Parathyroid adenoma (tissue), 2 donors: ENCODE results near the gene MEIS1.

Experiments
- H2AFZ ChIP-seq: fragments of 300-600 bp; sonication (generic); one replicate; pipeline ENCODE4 v1.7.0; 2017; ENCODE audit warnings: antibody characterized with exemption, mild to moderate bottlenecking
- H3K27ac ChIP-seq: fragments of 300-600 bp; sonication (generic); one replicate; pipeline ENCODE4 v1.7.0; 2017
- H3K27me3 ChIP-seq: fragments of 300-600 bp; sonication (generic); one replicate; pipeline ENCODE4 v1.7.0; 2017; ENCODE audit warnings: low read length; ENCODE audit not compliant: control insufficient read depth, insufficient read depth
- H3K36me3 ChIP-seq: fragments of 300-600 bp; sonication (generic); one replicate; pipeline ENCODE4 v1.7.0; 2017; ENCODE audit warnings: low read length; ENCODE audit not compliant: control insufficient read depth, insufficient read depth
- H3K4me1 ChIP-seq: fragments of 300-600 bp; sonication (generic); one replicate; pipeline ENCODE4 v1.7.0; 2017; ENCODE audit warnings: control low read depth
- H3K4me2 ChIP-seq: fragments of 300-600 bp; sonication (generic); one replicate; pipeline ENCODE4 v1.7.0; 2017; ENCODE audit warnings: low read length
- H3K4me3 ChIP-seq: fragments of 300-600 bp; sonication (generic); one replicate; pipeline ENCODE4 v1.7.0; 2017; ENCODE audit warnings: low read depth, low read length
- H3K79me2 ChIP-seq: fragments of 300-600 bp; sonication (generic); one replicate; pipeline ENCODE4 v1.7.0; 2017; ENCODE audit warnings: control low read depth
- H3K9ac ChIP-seq: fragments of 300-600 bp; sonication (generic); one replicate; pipeline ENCODE4 v1.7.0; 2017; ENCODE audit warnings: mild to moderate bottlenecking
- H3K9me3 ChIP-seq: fragments of 300-600 bp; sonication (generic); one replicate; pipeline ENCODE4 v1.7.0; 2017; ENCODE audit warnings: low read length; ENCODE audit not compliant: control insufficient read depth
- CTCF ChIP-seq: fragments of 300-600 bp; sonication (generic); IDR thresholded peaks from one replicate; pipeline ENCODE4 v1.7.0; 2017; ENCODE audit warnings: antibody characterized with exemption, mild to moderate bottlenecking
- donor health status: primary hyperparathyroidism.

Gene MEIS1

GRCh38 chr2:66585587-66585986 is 150.7 kb downstream of the MEIS1 start:
- Histone ChIP-seq H3K27ac (no peak overlapping the region), H3K27me3 (peaks cover 4% of the 10 kb centered on the region), H3K4me1 (no peaks in the 10 kb centered on the region), H2AFZ (no peak overlapping the region), H3K4me2 (no peak overlapping the region), H3K36me3 (no peaks in the 10 kb centered on the region), H3K4me3 (no peak overlapping the region), H3K79me2 (no peaks in the 10 kb centered on the region), H3K9ac (no peak overlapping the region), H3K9me3 (no peaks in the 10 kb centered on the region)
- TF ChIP-seq CTCF = no peak

GRCh38 chr2:66587216-66587615 is 152.3 kb downstream of the MEIS1 start:
- Histone ChIP-seq H3K79me2 (no peaks in the 10 kb centered on the region), H3K27me3 (no peaks in the 10 kb centered on the region), H3K27ac (no peak overlapping the region), H3K4me1 (no peaks in the 10 kb centered on the region), H3K36me3 (no peaks in the 10 kb centered on the region), H3K4me2 (no peak overlapping the region), H3K9me3 (no peaks in the 10 kb centered on the region), H3K9ac (no peak overlapping the region), H2AFZ (no peak overlapping the region), H3K4me3 (no peak overlapping the region)
- no peak for TF ChIP-seq CTCF

GRCh38 chr2:66594001-66594400 is 159.1 kb downstream of the MEIS1 start:
- H3K27ac ChIP-seq = no peak overlapping the region
- no peaks in the 10 kb centered on the region for H3K9me3 ChIP-seq
- H3K36me3 ChIP-seq = no peaks in the 10 kb centered on the region
- H3K27me3 ChIP-seq = no peaks in the 10 kb centered on the region
- H3K79me2 ChIP-seq = no peaks in the 10 kb centered on the region
- no peak overlapping the region for H2AFZ ChIP-seq
- H3K4me1 ChIP-seq = no peaks in the 10 kb centered on the region
- H3K4me3 ChIP-seq = no peak overlapping the region
- no peak overlapping the region for H3K4me2 ChIP-seq
- H3K9ac ChIP-seq = no peak overlapping the region
- no peak for TF ChIP-seq CTCF

- H3K4me1 ChIP-seq = no peaks in the 10 kb centered on the region
- H3K9me3 ChIP-seq = no peaks in the 10 kb centered on the region
- H3K36me3 ChIP-seq = no peaks in the 10 kb centered on the region
- H3K4me3 ChIP-seq = peak overlapping the region; percentile 14
- H3K27ac ChIP-seq = no peak overlapping the region
- no peak for TF ChIP-seq CTCF
- H3K4me2 ChIP-seq = no peak overlapping the region
- H2AFZ ChIP-seq = no peak overlapping the region
- no peak overlapping the region for H3K9ac ChIP-seq
- no peaks in the 10 kb centered on the region for H3K79me2 ChIP-seq
- no peaks in the 10 kb centered on the region for H3K27me3 ChIP-seq
These were observed 160.6 kb downstream of the MEIS1 start for GRCh38 chr2:66595556-66595955.

- no peaks in the 10 kb centered on the region for H3K27me3 ChIP-seq
- H3K79me2 ChIP-seq = no peaks in the 10 kb centered on the region
- no peaks in the 10 kb centered on the region for H3K36me3 ChIP-seq
- H3K27ac ChIP-seq = no peak overlapping the region
- no peak overlapping the region for H3K9ac ChIP-seq
- TF ChIP-seq CTCF = no peak
- no peaks in the 10 kb centered on the region for H3K9me3 ChIP-seq
- H3K4me2 ChIP-seq = no peak overlapping the region
- no peaks in the 10 kb centered on the region for H3K4me1 ChIP-seq
- no peak overlapping the region for H2AFZ ChIP-seq
- no peak overlapping the region for H3K4me3 ChIP-seq
These were observed 161.3 kb downstream of the MEIS1 start for GRCh38 chr2:66596256-66596655.
